B cell (primary cell): Measurements from ENCODE around the gene TMEM30B. TPM values are rescaled to one million over a fixed set of nuclear protein-coding genes. Genes with fewer than 3 reads are reported as not detected.

Source experiments
- ATAC-seq: fragments of 200-7000 bp; cut with Tn5 transposase; one replicate; pipeline ENCODE4 v1.10.0; 2021; ENCODE audit warnings: low read depth, mild to moderate bottlenecking, moderate number of reproducible peaks, moderate library complexity
- CTCF ChIA-PET: fragments of 350-600 bp; sonication (Branson Sonifier 250); formaldehyde crosslinking; loops from one replicate; lab custom pipeline; 2021; ENCODE audit warnings: antibody characterized with exemption, inconsistent platforms; lab: Charles Lee
- POLR2A ChIA-PET: fragments of 350-600 bp; sonication (Branson Sonifier 250); formaldehyde crosslinking; loops from one replicate; lab custom pipeline; 2021; ENCODE audit warnings: antibody characterized with exemption; lab: Charles Lee
- DNase-seq: peaks from one replicate; pipeline ENCODE4 v3.0.0; 2013
- H2AFZ ChIP-seq: 2 replicates; pipeline ENCODE4 v1.6.1; 2012; ENCODE audit warnings: mild to moderate bottlenecking, low read depth, low read length; ENCODE audit not compliant: insufficient read depth, poor library complexity, severe bottlenecking
- H3K27ac ChIP-seq, 2 donors: 1 replicate in 1 of 2; 2 replicates in 1 of 2; pipeline ENCODE4 v1.5.1; 2012 to 2013; ENCODE audit warnings: low read length in 2 of 2, mild to moderate bottlenecking in 2 of 2, moderate library complexity in 1 of 2
- H3K27me3 ChIP-seq, 4 experiments: fragments of 200-600 bp in 1 of 4; sonication (generic) in 1 of 4; replicated peaks in 1 of 4; 1 replicate in 2 of 4; 2 replicates in 2 of 4; pipeline versions ENCODE4 v1.6.1 to v1.7.0; 2013 to 2016; ENCODE audit warnings: low read length in 3 of 4, mild to moderate bottlenecking in 2 of 4, mixed read lengths in 1 of 4, moderate library complexity in 1 of 4; ENCODE audit not compliant: insufficient read depth in 4 of 4, control insufficient read depth in 3 of 4; ENCODE audit errors: control extremely low read depth in 1 of 4
- H3K36me3 ChIP-seq, 2 experiments: replicated peaks in 1 of 2; 1 replicate in 1 of 2; 2 replicates in 1 of 2; pipeline versions ENCODE4 v1.6.1 to v1.7.1; 2013; ENCODE audit warnings: low read length in 1 of 2; ENCODE audit not compliant: insufficient read depth in 2 of 2, control insufficient read depth in 1 of 2; ENCODE audit errors: control extremely low read depth in 1 of 2, extremely low read depth in 1 of 2
- H3K4me1 ChIP-seq, 2 donors: fragments of 200-600 bp in 1 of 2; sonication (generic) in 1 of 2; 1 replicate in 1 of 2; 2 replicates in 1 of 2; pipeline versions ENCODE4 v1.5.1 to v1.6.1; 2013 to 2017; ENCODE audit warnings: low read length in 2 of 2; ENCODE audit not compliant: control insufficient read depth in 2 of 2, insufficient read depth in 2 of 2
- H3K4me2 ChIP-seq: replicated peaks from 2 replicates; pipeline ENCODE3; 2012; ENCODE audit warnings: mild to moderate bottlenecking, low read depth, low read length; ENCODE audit not compliant: poor library complexity, severe bottlenecking
- H3K4me3 ChIP-seq, 5 experiments: fragments of 200-600 bp in 1 of 5; sonication (generic) in 1 of 5; 1 replicate in 3 of 5; 2 replicates in 2 of 5; pipeline versions ENCODE4 v1.5.1 to v1.7.0; 2011 to 2016; ENCODE audit warnings: low read length in 4 of 5, mild to moderate bottlenecking in 4 of 5, low read depth in 2 of 5, control low read depth in 1 of 5, moderate library complexity in 1 of 5; ENCODE audit not compliant: insufficient read depth in 1 of 5; ENCODE audit errors: control extremely low read depth in 1 of 5, extremely low read depth in 1 of 5
- H3K79me2 ChIP-seq: fragments of 200-600 bp; sonication (generic); one replicate; pipeline ENCODE4 v1.6.0; 2016; ENCODE audit warnings: low read length; ENCODE audit not compliant: control insufficient read depth, insufficient read depth
- H3K9ac ChIP-seq: fragments of 200-600 bp; sonication (generic); 2 replicates; pipeline ENCODE4 v1.6.1; 2017; ENCODE audit warnings: mild to moderate bottlenecking, low read length, moderate library complexity
- H3K9me3 ChIP-seq, 3 donors: one replicate each; pipeline versions ENCODE4 v1.6.1 to v1.7.1; 2013; ENCODE audit warnings: low read length in 2 of 3; ENCODE audit not compliant: control insufficient read depth in 2 of 3, insufficient read depth in 1 of 3; ENCODE audit errors: control extremely low read depth in 1 of 3
- H4K20me1 ChIP-seq: 2 replicates; pipeline ENCODE4 v1.6.0; 2012; ENCODE audit warnings: mild to moderate bottlenecking, low read length; ENCODE audit not compliant: insufficient read depth, control insufficient read depth, poor library complexity, severe bottlenecking
- H3K27ac Mint-ChIP-seq: one replicate; pipeline ENCODE4 v1.8.0; 2021; ENCODE audit warnings: mixed read lengths
- H3K27me3 Mint-ChIP-seq: one replicate; pipeline ENCODE4 v1.8.0; 2021; ENCODE audit warnings: mixed read lengths
- H3K4me1 Mint-ChIP-seq: one replicate; pipeline ENCODE4 v1.8.0; 2021; ENCODE audit warnings: mixed read lengths
- H3K4me3 Mint-ChIP-seq: one replicate; pipeline ENCODE4 v1.8.0; 2021; ENCODE audit warnings: mixed read lengths
- H3K9me3 Mint-ChIP-seq: one replicate; pipeline ENCODE4 v1.8.0; 2022; ENCODE audit warnings: mixed read lengths; ENCODE audit not compliant: insufficient read depth
- EZH2 ChIP-seq: IDR thresholded peaks from 2 replicates; pipeline ENCODE4 v1.6.1; 2012; ENCODE audit warnings: borderline replicate concordance, low read depth, mild to moderate bottlenecking, moderate library complexity, low read length; ENCODE audit not compliant: insufficient read depth, poor library complexity, severe bottlenecking
- WGBS: methylation state at CpG from one replicate; pipeline ENCODE4 v1.1.5; 2013; ENCODE audit warnings: missing lambda C conversion rate; ENCODE audit not compliant: insufficient coverage; 5-methylcytosine and 5-hydroxymethylcytosine counted together
- intact Hi-C: fragments of 100-400 bp; cut with micrococcal nuclease; formaldehyde crosslinking; loops from one replicate; pipeline ENCODE4 v1.10.0; 2022
- polyA plus RNA-seq: library from polyadenylated mRNA; depleted of rRNA; stranded (reverse); fragments of >200 nt; gene quantifications from 2 replicates; pipeline ENCODE4 v1.2.3, GENCODE V29; 2012
- total RNA-seq, 2 donors: library from RNA; stranded (reverse); fragments of 120-200 nt in 1 of 2; gene quantifications; 1 replicate in 1 of 2; 2 replicates in 1 of 2; pipeline versions ENCODE4 v1.2.3 to v1.2.4, GENCODE V29; 2013 to 2022
- TF ChIP-seq, protein P1 (sequence below): fragments of 200-600 bp; IDR thresholded peaks from one replicate; pipeline ENCODE4 v1.8.0; 2022; ENCODE audit warnings: antibody characterized with exemption, mild to moderate bottlenecking

Gene TMEM30B
- total and polyA plus RNA-seq, 2 donors (not counting 1 experiment from before 2014, with no cell fraction given) = 0.19 to 0.20 TPM

DNA sequence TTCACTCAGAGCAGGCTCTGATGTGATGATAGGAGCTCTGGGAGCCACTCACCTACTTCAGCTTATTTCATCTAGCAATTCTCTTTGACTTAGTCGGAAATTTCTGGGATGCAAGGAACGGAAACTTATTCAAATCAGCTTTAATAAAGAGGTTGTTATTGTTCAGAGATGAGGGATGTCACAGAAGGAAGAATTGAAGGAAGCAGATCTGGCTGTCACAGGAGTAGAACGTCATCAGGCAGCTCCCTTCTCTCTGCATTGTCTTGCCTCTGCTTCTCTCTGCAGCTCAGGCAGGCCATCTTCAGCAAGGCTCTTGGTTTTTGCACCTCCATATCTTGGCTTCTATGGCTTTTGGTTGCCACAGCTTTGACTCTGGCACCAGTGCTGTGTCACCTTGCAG is 7.6 kb upstream of the TMEM30B start:
- H2AFZ ChIP-seq = no peak overlapping the region
- CTCF ChIA-PET = interaction anchor here (1.1 kb wide), 1 partner anchor 9 kb away, joined by 3 read pairs; no protein-coding TSS in a partner anchor
- DNase-seq = no peak

DNA sequence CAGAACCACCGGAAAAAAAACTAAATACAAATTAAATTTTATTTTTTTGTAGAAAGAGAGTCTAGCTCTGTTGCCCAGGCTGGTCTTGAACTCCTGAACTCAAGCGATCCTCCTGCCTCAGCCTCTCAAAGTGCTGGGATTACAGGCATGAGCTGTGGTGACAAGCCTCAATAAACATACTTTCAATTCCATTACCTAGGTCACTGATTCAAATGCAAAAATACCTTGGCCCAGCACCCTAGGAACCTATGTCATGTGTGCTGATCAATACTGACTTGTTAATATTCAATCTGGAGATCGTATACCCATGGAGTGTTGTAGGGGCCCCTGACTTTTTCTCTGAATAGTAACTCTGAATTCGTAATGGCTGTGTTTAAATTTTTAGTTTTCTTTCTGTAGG is 7.1 kb upstream of the TMEM30B start:
- H3K4me2 ChIP-seq = no peak overlapping the region
- Mint-ChIP-seq H3K27me3 (peaks cover 42% of the 10 kb centered on the region), H3K4me1 (no peaks in the 10 kb centered on the region), H3K9me3 (no peaks in the 10 kb centered on the region), H3K27ac (no peak overlapping the region), H3K4me3 (no peak overlapping the region)
- H3K4me3 ChIP-seq = no peak overlapping the region
- H4K20me1 ChIP-seq = no peaks in the 10 kb centered on the region
- no peak for DNase-seq
- H3K4me1 ChIP-seq = no peaks in the 10 kb centered on the region
- ChIA-PET CTCF (no interaction called here), POLR2A (no interaction called here)
- TF ChIP-seq EZH2 = no peak
- TF ChIP-seq, protein P1, sequence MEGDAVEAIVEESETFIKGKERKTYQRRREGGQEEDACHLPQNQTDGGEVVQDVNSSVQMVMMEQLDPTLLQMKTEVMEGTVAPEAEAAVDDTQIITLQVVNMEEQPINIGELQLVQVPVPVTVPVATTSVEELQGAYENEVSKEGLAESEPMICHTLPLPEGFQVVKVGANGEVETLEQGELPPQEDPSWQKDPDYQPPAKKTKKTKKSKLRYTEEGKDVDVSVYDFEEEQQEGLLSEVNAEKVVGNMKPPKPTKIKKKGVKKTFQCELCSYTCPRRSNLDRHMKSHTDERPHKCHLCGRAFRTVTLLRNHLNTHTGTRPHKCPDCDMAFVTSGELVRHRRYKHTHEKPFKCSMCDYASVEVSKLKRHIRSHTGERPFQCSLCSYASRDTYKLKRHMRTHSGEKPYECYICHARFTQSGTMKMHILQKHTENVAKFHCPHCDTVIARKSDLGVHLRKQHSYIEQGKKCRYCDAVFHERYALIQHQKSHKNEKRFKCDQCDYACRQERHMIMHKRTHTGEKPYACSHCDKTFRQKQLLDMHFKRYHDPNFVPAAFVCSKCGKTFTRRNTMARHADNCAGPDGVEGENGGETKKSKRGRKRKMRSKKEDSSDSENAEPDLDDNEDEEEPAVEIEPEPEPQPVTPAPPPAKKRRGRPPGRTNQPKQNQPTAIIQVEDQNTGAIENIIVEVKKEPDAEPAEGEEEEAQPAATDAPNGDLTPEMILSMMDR = no peak
- no peak overlapping the region for H3K9ac ChIP-seq
- no peaks in the 10 kb centered on the region for H3K36me3 ChIP-seq
- H3K27ac ChIP-seq = no peak overlapping the region
- no peak overlapping the region for H2AFZ ChIP-seq
- H3K79me2 ChIP-seq = no peaks in the 10 kb centered on the region
- 87% methylated on average over 3 of the region's 4 CpGs for WGBS
- peaks cover 0 to 8% (median 6%) of the 10 kb centered on the region in 4 experiments for H3K27me3 ChIP-seq
- H3K9me3 ChIP-seq = no peaks in the 10 kb centered on the region
- intact Hi-C loops = no loop called here
- ATAC-seq = no peak

More for the DNA sequence above, 7.6 kb upstream of the TMEM30B start:
- Mint-ChIP-seq H3K27me3 (peaks cover 40% of the 10 kb centered on the region), H3K9me3 (no peaks in the 10 kb centered on the region), H3K27ac (no peak overlapping the region), H3K4me3 (no peak overlapping the region), H3K4me1 (no peaks in the 10 kb centered on the region)
- WGBS = 93% methylated on average over 3 of the region's 3 CpGs
- POLR2A ChIA-PET = no interaction called here
- Histone ChIP-seq H3K4me3 (no peak overlapping the region), H3K79me2 (no peaks in the 10 kb centered on the region), H4K20me1 (no peaks in the 10 kb centered on the region), H3K4me1 (no peaks in the 10 kb centered on the region), H3K9me3 (no peaks in the 10 kb centered on the region), H3K27ac (no peak overlapping the region), H3K27me3 (peaks cover 0 to 8% (median 6%) of the 10 kb centered on the region in 4 experiments), H3K36me3 (no peaks in the 10 kb centered on the region), H3K9ac (no peak overlapping the region), H3K4me2 (no peak overlapping the region)
- TF ChIP-seq, protein P1 = no peak
- no peak for TF ChIP-seq EZH2
- ATAC-seq = no peak
- intact Hi-C loops = no loop called here
